Chondrocyte (in vitro differentiated cells): ENCODE data around the gene FHIT. TPM values are rescaled to one million over a fixed set of nuclear protein-coding genes. Genes with fewer than 3 reads are reported as not detected.
"Not testable (repeated sequence)": the region's sequence is repeated elsewhere in the genome, so short reads cannot be mapped to it uniquely, and the experiment has no call there.

Experiments
- DNase-seq: peaks from one replicate; pipeline ENCODE4 v3.0.0; 2021; ENCODE audit warnings: mixed read lengths, low spot score
- H3K27ac Mint-ChIP-seq: one replicate; pipeline ENCODE4 v1.8.0; 2021; ENCODE audit warnings: mild to moderate bottlenecking, moderate library complexity, mixed read lengths; ENCODE audit not compliant: unreplicated experiment
- H3K27me3 Mint-ChIP-seq: 2 replicates; pipeline ENCODE4 v1.8.0; 2021; ENCODE audit warnings: low read depth, mixed read lengths
- H3K36me3 Mint-ChIP-seq: 2 replicates; pipeline ENCODE4 v1.8.0; 2021; ENCODE audit warnings: low read depth, mixed read lengths
- H3K4me1 Mint-ChIP-seq: 2 replicates; pipeline ENCODE4 v1.8.0; 2021; ENCODE audit warnings: low read depth, mild to moderate bottlenecking, mixed read lengths
- H3K4me3 Mint-ChIP-seq: one replicate; pipeline ENCODE4 v1.8.0; 2021; ENCODE audit warnings: mild to moderate bottlenecking, moderate library complexity, mixed read lengths; ENCODE audit not compliant: unreplicated experiment
- H3K9me3 Mint-ChIP-seq: 2 replicates; pipeline ENCODE4 v1.8.0; 2021; ENCODE audit warnings: low read depth, mixed read lengths
- CTCF ChIP-seq: fragments of 200-600 bp; sonication (generic); IDR thresholded peaks from 2 replicates; pipeline ENCODE4 v1.5.0; 2021; ENCODE audit warnings: antibody characterized with exemption, mild to moderate bottlenecking, moderate library complexity
- total RNA-seq: library from RNA; stranded (reverse); gene quantifications from 3 replicates; pipeline ENCODE4 v1.2.1, GENCODE V29; 2021

Gene FHIT
- total RNA-seq, 1 donor from 2014 or later = 3.8 TPM

DNA sequence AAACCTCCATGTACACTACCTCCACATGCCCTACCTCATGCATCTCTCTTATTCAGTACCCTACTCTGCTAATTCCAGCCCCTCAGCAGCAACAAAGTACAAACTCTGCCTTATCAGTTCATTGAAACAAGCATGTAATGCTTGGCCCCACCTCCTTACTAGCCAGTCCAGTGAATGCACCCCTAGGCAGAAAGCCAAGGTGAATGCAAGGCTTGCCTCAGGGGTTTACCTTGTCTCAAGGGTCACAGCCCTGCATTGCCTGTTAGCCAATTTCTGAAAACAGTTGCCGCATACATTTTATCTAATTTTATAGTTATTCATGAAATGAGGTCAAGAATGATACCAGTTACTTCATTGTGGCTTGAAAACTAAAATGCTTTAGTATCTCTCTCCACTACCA is 576.4 kb downstream of the FHIT start:
- no peak overlapping the region for H3K27ac Mint-ChIP-seq
- H3K36me3 Mint-ChIP-seq = no peaks in the 10 kb centered on the region
- peaks cover 8% of the 10 kb centered on the region for H3K9me3 Mint-ChIP-seq
- peaks cover 5% of the 10 kb centered on the region for H3K4me1 Mint-ChIP-seq
- no peak for TF ChIP-seq CTCF
- no peak overlapping the region for H3K4me3 Mint-ChIP-seq
- H3K27me3 Mint-ChIP-seq = no peaks in the 10 kb centered on the region
- DNase-seq = no peak

- Mint-ChIP-seq H3K4me3 (no peak overlapping the region), H3K27me3 (no peaks in the 10 kb centered on the region), H3K9me3 (peaks cover 8% of the 10 kb centered on the region), H3K4me1 (peaks cover 11% of the 10 kb centered on the region), H3K27ac (peak overlapping the region; percentile 60), H3K36me3 (no peaks in the 10 kb centered on the region)
- TF ChIP-seq CTCF = no peak
- DNase-seq = no peak
Observed at GRCh38 chr3:60673123-60673522, 578.1 kb downstream of the FHIT start.

- not testable (repeated sequence) for H3K9me3 Mint-ChIP-seq, H3K4me3 Mint-ChIP-seq, DNase-seq, H3K36me3 Mint-ChIP-seq, H3K27ac Mint-ChIP-seq, H3K27me3 Mint-ChIP-seq
- peaks cover 11% of the 10 kb centered on the region for H3K4me1 Mint-ChIP-seq
Observed at GRCh38 chr3:60672337-60672736, 578.9 kb downstream of the FHIT start.

DNA sequence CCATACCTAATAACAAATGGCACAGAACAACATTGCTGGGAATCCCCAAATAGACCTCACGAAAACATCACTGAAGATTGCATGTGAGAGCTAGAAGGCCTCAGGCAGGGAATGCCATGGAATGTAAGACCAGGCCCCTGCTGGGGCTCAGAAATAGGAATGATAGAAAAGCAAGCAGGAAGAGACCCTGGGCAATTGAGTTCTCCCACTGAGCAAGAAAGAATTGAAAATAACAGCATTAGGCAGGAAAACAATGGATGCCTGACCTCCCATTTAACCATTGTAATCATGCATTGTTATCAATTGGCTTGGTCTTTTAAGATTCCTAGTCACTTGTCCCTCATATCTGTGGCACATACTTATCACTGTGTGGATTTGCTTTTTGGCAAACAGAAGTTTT is 581.6 kb downstream of the FHIT start:
- no peak for DNase-seq
- no peak for TF ChIP-seq CTCF
- no peaks in the 10 kb centered on the region for H3K36me3 Mint-ChIP-seq
- no peak overlapping the region for H3K4me3 Mint-ChIP-seq
- peaks cover 14% of the 10 kb centered on the region for H3K9me3 Mint-ChIP-seq
- H3K27ac Mint-ChIP-seq = no peak overlapping the region
- peaks cover 11% of the 10 kb centered on the region for H3K4me1 Mint-ChIP-seq
- no peaks in the 10 kb centered on the region for H3K27me3 Mint-ChIP-seq

DNA sequence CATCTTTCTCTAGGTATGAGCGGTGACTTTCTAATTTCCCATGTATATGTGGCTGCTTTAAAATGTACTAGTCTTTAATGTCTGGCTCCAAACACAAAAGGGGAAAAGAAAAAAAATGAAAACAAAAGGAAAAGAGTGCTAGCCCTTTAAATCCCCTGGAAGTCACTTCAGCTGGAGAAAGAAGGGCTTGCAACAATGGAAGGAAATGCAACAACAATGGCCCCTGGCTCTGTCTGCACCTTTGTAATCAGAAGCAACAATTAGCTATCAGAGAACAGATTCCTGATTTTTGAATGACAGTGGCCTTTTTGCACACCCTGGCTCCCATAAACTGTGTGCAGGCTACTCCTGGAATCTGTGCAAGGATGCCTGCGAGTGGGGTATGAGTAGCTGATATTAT is 591.2 kb downstream of the FHIT start:
- peaks cover 24% of the 10 kb centered on the region for H3K9me3 Mint-ChIP-seq
- no peak for TF ChIP-seq CTCF
- no peaks in the 10 kb centered on the region for H3K27me3 Mint-ChIP-seq
- no peak overlapping the region for H3K4me3 Mint-ChIP-seq
- no peak overlapping the region for H3K27ac Mint-ChIP-seq
- peaks cover 5% of the 10 kb centered on the region for H3K4me1 Mint-ChIP-seq
- peaks cover 5% of the 10 kb centered on the region for H3K36me3 Mint-ChIP-seq
- DNase-seq = no peak

DNA sequence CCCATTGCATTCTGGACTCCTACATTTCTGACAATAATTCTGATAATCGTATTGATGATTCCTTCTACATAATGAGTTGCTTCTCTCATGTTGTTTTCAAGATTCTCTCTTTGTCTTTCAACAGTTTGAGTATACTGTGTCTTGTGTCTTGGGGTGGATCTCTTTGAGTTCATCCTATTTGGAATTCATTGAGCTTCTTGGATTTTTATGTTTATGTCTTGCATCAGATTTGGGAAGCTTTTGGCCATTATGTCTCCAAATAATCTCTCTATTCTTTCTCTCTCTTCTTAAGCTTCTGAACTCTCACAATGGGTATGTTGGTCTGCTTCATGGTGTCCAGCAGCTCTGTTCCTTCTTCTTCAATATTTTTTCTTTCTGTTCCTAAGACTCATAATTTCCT is 592.2 kb downstream of the FHIT start:
- Mint-ChIP-seq H3K4me3 (no peak overlapping the region), H3K36me3 (peaks cover 5% of the 10 kb centered on the region), H3K27ac (no peak overlapping the region), H3K4me1 (peaks cover 5% of the 10 kb centered on the region), H3K9me3 (peaks cover 22% of the 10 kb centered on the region), H3K27me3 (peaks cover 2% of the 10 kb centered on the region)
- no peak for TF ChIP-seq CTCF
- DNase-seq = no peak
